Activated B cell treated with CpG ODN at 0.5 μM for 24 hours (primary cell): ENCODE data around the gene APP. TPM values are rescaled to one million over a fixed set of nuclear protein-coding genes. Genes with fewer than 3 reads are reported as not detected.

ENCODE experiments used
- ATAC-seq: fragments of 200-7000 bp; cut with Tn5 transposase; one replicate; pipeline ENCODE4 v1.10.0; 2021; ENCODE audit warnings: low read depth, mild to moderate bottlenecking, moderate library complexity
- CTCF ChIA-PET: fragments of 350-600 bp; sonication (Branson Sonifier 250); formaldehyde crosslinking; loops from one replicate; lab custom pipeline; 2021; ENCODE audit warnings: antibody characterized with exemption; lab: Charles Lee
- POLR2A ChIA-PET: fragments of 350-600 bp; sonication (Branson Sonifier 250); formaldehyde crosslinking; loops from one replicate; lab custom pipeline; 2021; ENCODE audit warnings: antibody characterized with exemption; lab: Charles Lee
- DNase-seq: peaks from one replicate; pipeline ENCODE4 v3.0.0; 2022
- H3K27ac Mint-ChIP-seq: one replicate; pipeline ENCODE4 v1.8.0; 2020; ENCODE audit warnings: mixed read lengths
- H3K27me3 Mint-ChIP-seq: one replicate; pipeline ENCODE4 v1.8.0; 2021; ENCODE audit warnings: mixed read lengths
- H3K36me3 Mint-ChIP-seq: one replicate; pipeline ENCODE4 v1.8.0; 2021; ENCODE audit warnings: low read depth, mixed read lengths
- H3K4me1 Mint-ChIP-seq: one replicate; pipeline ENCODE4 v1.8.0; 2021; ENCODE audit warnings: mixed read lengths
- H3K4me3 Mint-ChIP-seq: one replicate; pipeline ENCODE4 v1.8.0; 2020; ENCODE audit warnings: mild to moderate bottlenecking, mixed read lengths
- H3K9me3 Mint-ChIP-seq: one replicate; pipeline ENCODE4 v1.8.0; 2020; ENCODE audit warnings: mixed read lengths
- CTCF ChIP-seq: fragments of 200-600 bp; IDR thresholded peaks from one replicate; pipeline ENCODE4 v1.8.0; 2022; ENCODE audit warnings: antibody characterized with exemption, mild to moderate bottlenecking
- intact Hi-C: fragments of 100-400 bp; cut with micrococcal nuclease; formaldehyde crosslinking; loops from one replicate; pipeline ENCODE4 v1.15.1; 2024
- total RNA-seq: library from RNA; stranded (reverse); gene quantifications from 2 replicates; pipeline ENCODE4 v1.2.3, GENCODE V29; 2022

APP gene
- total RNA-seq, 1 donor from 2014 or later = 32.1 TPM

DNA sequence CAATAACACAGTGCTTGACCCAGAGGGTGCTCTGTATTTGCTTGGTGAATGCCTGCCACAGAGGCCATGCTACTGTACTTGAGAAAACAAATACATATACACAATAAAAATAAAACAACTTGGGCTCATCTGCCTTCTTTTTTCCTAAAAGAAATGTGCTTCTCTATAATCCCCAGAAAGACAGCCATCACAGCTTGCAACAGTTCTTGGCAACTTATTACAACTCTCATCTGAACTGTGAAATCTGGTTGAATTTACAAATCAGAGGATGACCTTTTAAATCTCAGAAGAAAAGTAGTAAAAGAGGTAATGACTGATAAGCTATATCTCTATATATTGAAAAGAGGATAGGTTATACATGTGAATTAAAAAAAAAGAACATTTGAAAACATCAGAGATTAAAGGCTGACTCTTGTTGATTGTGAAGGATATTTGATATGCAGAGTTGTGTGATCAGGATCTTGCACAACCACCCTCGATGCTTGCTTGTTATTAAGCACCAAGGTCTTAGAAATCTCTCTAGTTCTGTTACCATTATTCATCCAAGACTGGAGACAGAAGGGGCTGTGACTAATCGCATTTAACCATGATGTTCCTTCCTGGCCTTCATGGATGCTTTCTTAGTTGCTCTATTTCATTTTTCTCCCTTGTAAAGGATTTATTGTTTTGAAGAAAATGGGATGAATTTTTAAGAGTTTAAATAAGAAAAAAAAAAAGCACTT is 213.4 kb downstream of the APP start:
- intact Hi-C loops = no loop called here

GRCh38 chr21:25955646-25956045 is 214.9 kb downstream of the APP start:
- Mint-ChIP-seq H3K4me3 (no peak overlapping the region), H3K27me3 (no peaks in the 10 kb centered on the region), H3K36me3 (peaks cover 35% of the 10 kb centered on the region), H3K9me3 (no peaks in the 10 kb centered on the region), H3K4me1 (peaks cover 9% of the 10 kb centered on the region), H3K27ac (no peak overlapping the region)
- intact Hi-C loops = no loop called here
- DNase-seq (no peak), ATAC-seq (no peak)
- no peak for TF ChIP-seq CTCF
- ChIA-PET POLR2A (no interaction called here), CTCF (no interaction called here)

More for the DNA sequence above, 213.4 kb downstream of the APP start:
- no peak for DNase-seq
- TF ChIP-seq CTCF = no peak
- Mint-ChIP-seq H3K4me1 (peaks cover 22% of the 10 kb centered on the region), H3K27me3 (no peaks in the 10 kb centered on the region), H3K9me3 (no peaks in the 10 kb centered on the region), H3K36me3 (peaks cover 32% of the 10 kb centered on the region), H3K4me3 (no peak overlapping the region), H3K27ac (no peak overlapping the region)
- ATAC-seq = no peak
- CTCF ChIA-PET = no interaction called here
- POLR2A ChIA-PET = no interaction called here

DNA sequence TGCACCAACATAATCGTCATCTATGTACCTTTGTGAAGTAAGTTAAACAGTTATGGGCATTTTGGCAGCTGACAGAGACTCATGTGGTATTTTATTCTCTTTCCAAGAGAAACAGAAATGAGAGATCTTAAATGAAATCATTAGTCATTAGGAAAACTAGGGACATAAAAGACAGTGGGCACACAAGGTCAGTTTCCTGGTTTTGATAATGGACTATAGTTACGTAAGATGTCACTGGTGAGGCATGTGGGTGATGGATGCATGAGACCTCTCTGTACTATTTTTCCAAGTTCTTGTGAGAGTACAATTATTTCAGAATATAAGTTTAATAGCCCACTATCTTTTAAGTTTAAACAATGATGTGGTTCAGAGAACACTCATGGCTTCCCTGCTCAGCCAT is 216.9 kb downstream of the APP start:
- ATAC-seq (no peak), DNase-seq (no peak)
- no peak overlapping the region for H3K4me3 Mint-ChIP-seq
- intact Hi-C loops = no loop called here
- H3K27me3 Mint-ChIP-seq = no peaks in the 10 kb centered on the region
- CTCF ChIA-PET = no interaction called here
- no peaks in the 10 kb centered on the region for H3K9me3 Mint-ChIP-seq
- H3K36me3 Mint-ChIP-seq = peaks cover 35% of the 10 kb centered on the region
- H3K4me1 Mint-ChIP-seq = no peaks in the 10 kb centered on the region
- POLR2A ChIA-PET = no interaction called here
- no peak for TF ChIP-seq CTCF
- H3K27ac Mint-ChIP-seq = no peak overlapping the region

DNA sequence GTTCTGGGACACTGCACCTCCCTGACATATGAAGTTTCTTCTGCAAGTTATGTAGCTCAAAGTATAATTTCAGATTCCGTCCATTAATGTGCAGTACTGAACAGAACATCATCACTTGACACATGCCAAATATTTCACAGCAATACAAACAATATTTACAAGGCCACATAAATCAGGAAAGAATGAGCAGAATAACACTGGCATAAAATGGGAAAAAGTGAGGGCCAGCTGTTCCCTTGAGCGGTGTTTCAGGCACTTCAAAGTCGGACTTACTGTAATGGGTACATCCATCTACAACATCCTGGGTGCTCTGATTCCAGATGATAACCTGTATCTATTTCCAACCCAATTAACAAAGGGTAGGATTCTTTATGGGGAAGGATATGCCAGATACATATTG is 217.4 kb downstream of the APP start:
- ChIA-PET POLR2A (no interaction called here), CTCF (no interaction called here)
- DNase-seq = no peak
- Mint-ChIP-seq H3K27me3 (no peaks in the 10 kb centered on the region), H3K27ac (no peak overlapping the region), H3K4me3 (no peak overlapping the region), H3K9me3 (no peaks in the 10 kb centered on the region), H3K4me1 (no peaks in the 10 kb centered on the region), H3K36me3 (peaks cover 34% of the 10 kb centered on the region)
- no peak for TF ChIP-seq CTCF
- ATAC-seq = no peak
- intact Hi-C loops = no loop called here

DNA sequence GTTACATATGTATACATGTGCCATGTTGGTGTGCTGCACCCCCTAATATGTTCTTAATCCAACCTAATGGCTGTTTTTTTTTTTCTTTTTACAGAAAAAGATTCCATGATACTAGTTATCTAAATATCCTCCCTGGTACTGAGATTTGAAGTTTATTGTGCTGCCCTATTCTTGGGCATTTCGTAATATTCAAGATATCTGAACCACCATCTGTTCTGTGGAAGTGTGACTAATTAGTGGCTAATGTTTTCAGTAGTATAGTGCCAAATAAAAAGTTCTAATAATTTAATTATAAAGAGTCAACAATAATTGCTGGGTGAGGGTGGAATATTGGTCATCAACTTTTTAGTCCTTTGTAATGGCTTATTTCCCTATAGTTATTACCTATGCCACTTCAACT is 218.3 kb downstream of the APP start:
- Mint-ChIP-seq H3K27ac (no peak overlapping the region), H3K4me3 (no peak overlapping the region), H3K4me1 (no peaks in the 10 kb centered on the region), H3K36me3 (peaks cover 35% of the 10 kb centered on the region), H3K27me3 (no peaks in the 10 kb centered on the region), H3K9me3 (no peaks in the 10 kb centered on the region)
- ATAC-seq (no peak), DNase-seq (no peak)
- intact Hi-C loops = no loop called here
- ChIA-PET CTCF (no interaction called here), POLR2A (no interaction called here)
- TF ChIP-seq CTCF = no peak
